Fibroblast of skin of right quadriceps (primary cell): ENCODE measurements around the gene CLNK.

Source experiments
- DNase-seq: peaks from one replicate; pipeline ENCODE4 v3.0.0-alpha.2; 2013

The CLNK gene, protein sequence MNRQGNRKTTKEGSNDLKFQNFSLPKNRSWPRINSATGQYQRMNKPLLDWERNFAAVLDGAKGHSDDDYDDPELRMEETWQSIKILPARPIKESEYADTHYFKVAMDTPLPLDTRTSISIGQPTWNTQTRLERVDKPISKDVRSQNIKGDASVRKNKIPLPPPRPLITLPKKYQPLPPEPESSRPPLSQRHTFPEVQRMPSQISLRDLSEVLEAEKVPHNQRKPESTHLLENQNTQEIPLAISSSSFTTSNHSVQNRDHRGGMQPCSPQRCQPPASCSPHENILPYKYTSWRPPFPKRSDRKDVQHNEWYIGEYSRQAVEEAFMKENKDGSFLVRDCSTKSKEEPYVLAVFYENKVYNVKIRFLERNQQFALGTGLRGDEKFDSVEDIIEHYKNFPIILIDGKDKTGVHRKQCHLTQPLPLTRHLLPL

DNA sequence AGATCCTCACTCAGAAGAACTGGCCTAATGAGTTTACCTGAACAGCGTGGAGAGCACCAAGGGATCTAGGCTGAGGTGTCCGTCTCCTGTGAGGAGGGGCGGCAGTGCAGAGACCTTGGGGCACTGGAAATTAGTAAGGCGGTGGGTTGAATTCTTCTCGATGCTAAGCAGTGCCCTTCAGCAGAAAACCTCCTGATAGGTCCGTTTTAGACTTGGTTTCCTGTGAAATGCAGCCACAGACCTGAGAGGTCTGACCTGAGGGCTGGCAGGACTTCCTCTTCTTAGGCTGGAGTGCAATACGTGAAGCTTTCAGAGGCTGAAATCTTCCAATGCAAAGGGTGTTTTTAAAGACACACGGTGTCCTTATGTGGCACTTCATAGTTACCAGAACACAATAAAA lies at the start of gene CLNK:
TSS of gene CLNK (minus strand) at position 138 of the 400 bp plus-strand sequence. CDS start 16,899 bp downstream, outside the sequence.
- DNase-seq: no peak

- no peak for DNase-seq
Observed at GRCh38 chr4:10733481-10734062, 49.0 kb upstream of the CLNK start.

DNA sequence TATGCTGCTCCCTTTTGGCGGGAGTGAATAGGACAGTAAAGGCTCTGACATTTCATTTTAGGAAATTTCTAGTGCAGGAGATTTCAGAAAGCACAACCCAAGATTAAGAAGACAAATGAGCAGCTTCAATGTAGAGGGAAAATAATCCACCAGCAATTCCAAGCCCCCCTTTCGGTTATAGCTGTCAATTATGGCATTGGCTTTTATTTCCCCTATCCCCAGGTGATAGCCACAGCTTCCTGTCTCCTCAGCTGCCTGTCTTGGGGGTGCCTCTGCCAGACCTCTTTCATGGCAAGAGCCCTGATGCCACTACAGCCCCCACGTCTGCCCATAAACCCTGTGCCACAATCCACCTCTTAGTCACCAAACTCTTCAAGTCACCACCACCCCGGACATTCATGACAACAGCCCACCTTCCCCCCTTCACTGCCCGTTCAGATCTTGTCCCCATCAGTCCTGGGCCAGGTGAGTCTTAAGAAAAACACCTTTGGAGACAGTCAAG lies 48.4 kb upstream of the CLNK start:
- no peak for DNase-seq

GRCh38 chr4:10732235-10732913 lies 47.8 kb upstream of the CLNK start:
- no peak for DNase-seq

GRCh38 chr4:10731690-10732089 lies 47.1 kb upstream of the CLNK start:
- no peak for DNase-seq

GRCh38 chr4:10731162-10731561 lies 46.6 kb upstream of the CLNK start:
- no peak for DNase-seq

- DNase-seq: no peak
Observed at GRCh38 chr4:10730590-10730989, 46.0 kb upstream of the CLNK start.

- DNase-seq: no peak
Observed at GRCh38 chr4:10730019-10730418, 45.5 kb upstream of the CLNK start.

DNA sequence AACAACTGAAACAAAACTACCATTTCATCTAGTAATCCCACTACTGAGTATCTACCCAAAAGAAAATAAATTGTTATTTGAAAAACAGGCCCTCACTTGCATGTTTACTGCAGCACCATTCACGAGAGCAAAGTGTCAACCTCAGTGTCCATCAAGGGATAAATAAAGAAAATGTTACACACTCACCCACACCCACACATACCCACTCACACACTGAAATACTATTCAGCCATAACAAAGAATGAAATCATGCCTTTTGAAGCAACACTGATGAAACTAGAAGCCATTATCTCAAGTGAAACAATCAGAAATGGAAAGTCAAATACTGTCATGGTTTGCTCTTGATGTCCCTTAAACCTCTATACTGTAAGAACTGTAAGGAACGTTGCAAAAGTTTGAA lies 44.8 kb upstream of the CLNK start:
- DNase-seq: no peak

- DNase-seq: no peak
Observed at GRCh38 chr4:10728016-10728415, 43.4 kb upstream of the CLNK start.

DNA sequence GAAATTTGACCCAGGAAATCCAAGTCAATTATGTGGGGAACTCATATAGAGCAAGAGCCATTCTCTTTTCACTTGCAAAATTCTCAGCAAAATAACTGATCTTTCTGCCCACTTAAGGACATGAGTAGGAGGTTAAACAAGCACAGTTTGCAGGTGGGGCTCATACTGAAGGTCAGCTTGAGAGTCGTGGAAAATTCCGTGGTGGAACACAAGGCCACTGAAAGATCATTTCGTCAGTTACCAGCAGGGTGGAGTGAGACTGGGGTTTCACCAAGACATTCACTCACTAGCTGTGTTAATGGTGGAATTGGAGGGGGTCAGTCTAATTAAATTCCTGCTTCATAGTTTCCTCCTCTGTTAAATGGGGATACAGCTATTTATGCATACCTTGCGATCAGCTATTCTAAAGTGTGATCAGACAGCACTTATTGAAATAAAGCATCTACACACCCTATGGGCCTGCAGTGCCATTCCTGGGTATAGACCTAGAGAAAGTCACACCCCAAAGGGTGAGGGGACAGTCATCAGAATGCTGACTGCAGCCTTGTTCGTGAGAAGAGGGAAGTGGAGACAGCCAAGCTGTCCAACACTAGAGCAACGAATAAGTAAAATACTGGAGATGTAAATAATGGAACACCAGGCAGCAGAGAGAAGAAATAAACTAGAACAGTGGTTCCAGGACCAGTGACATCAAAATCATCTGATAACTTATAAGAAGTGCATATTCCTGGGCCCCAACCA lies 42.7 kb upstream of the CLNK start:
- DNase-seq: no peak

GRCh38 chr4:10722957-10723356 lies 38.4 kb upstream of the CLNK start:
- DNase-seq: no peak

- no peak for DNase-seq
Observed at GRCh38 chr4:10721616-10722015, 37.0 kb upstream of the CLNK start.

- DNase-seq: no peak
Observed at GRCh38 chr4:10716163-10716562, 31.6 kb upstream of the CLNK start.

DNA sequence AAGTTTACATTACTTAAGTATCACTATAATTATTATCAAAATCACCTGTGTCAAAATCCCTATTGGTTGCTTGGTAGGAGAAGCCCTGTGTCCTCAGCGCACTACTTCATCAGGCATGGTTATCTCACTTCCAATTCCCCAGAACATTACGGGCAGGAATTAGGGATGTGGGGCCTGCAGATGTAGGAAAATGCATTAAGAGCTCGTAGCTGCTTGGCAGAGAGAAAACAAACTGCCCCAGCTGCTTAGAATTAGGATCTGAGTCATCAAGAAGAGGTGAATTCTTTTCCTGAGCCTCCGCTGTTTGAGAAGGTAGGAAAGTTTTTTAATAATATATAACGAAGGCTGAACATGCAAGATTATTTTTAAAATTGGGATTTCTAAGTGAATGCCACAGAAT lies 31.1 kb upstream of the CLNK start:
- DNase-seq: peak; percentile 81

- no peak for DNase-seq
Observed at GRCh38 chr4:10715135-10715534, 30.6 kb upstream of the CLNK start.

GRCh38 chr4:10713591-10713990 lies 29.0 kb upstream of the CLNK start:
- no peak for DNase-seq

DNA sequence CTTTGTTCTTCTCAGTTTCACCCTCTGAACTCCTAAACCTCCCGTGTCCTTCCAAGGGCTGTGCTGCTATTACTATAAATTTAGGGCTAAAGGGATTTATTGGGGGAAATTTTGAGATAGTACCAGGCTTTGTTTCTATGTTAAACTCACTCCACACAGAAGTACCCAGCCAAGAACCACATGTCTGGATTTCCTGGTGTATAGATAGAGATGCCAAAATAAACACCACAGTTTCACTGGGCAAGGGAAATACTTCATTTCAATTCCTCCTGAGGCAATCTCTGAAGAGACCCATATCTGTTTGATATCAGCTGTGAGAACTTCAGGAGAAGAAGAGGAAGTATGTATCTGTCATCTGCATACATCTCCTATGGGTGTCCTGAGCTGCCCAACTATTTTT lies 21.7 kb upstream of the CLNK start:
- no peak for DNase-seq

- DNase-seq: peak; percentile 30
Observed at GRCh38 chr4:10704430-10704810, 19.9 kb upstream of the CLNK start.

- peak; percentile 64 for DNase-seq
Observed at GRCh38 chr4:10703766-10704429, 19.3 kb upstream of the CLNK start.

GRCh38 chr4:10703156-10703555 lies 18.6 kb upstream of the CLNK start:
- peak; percentile 57 for DNase-seq

DNA sequence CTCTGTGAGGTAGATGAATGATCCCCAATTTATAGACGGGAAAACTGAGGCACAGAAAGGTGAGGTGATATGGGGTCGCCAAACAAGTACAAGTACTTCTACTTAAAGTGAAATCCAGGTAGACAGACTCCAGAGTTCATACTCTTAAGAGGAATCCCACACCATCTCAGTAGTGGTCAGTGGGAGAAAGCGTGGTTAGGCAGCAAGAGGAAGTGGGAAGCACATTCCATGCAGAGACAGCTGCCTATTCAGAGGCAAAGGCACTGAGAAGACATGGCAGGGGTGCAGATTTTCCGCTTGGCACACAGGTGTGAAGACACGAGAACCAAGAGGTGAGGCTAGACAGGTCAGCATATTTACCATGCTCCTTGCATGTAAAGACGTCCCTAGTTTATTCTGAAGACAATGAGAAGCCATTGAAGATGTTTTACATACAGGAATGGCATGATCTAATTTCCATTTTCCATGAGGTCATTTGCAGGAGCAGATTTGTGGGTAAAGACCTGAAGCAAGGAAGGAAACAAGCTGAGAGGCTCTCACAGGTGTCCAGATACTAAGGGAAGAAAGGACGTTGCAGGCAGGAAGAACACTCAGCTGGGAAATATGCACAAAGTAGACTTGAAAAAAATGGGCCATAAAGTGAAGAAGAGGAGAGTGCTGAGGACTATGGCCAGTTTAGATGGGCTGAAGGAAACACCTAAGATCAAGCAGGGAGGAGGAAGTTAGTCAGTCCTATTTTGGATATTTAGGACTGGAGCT lies 17.3 kb upstream of the CLNK start:
- peak; percentile 23 for DNase-seq
